Fibroblast of skin of left quadriceps (primary cell): Measurements from ENCODE around the gene PNPLA7.
"Not testable (repeated sequence)": the region's sequence is repeated elsewhere in the genome, so short reads cannot be mapped to it uniquely, and the experiment has no call there.

ENCODE experiments used
- DNase-seq, 2 experiments: peaks; one replicate each; pipeline ENCODE4 v3.0.0-alpha.2; 2013; ENCODE audit warnings: low read depth in 2 of 2

The PNPLA7 gene

GRCh38 chr9:137422604-137423513 is 127.3 kb downstream of the PNPLA7 start, which contains the start of the genes EXD3 and NOXA1:
Gene EXD3, minus strand, starts transcription at chr9:137423162. Its CDS starts 27,805 bp downstream, at chr9:137395357.
Gene NOXA1, plus strand, starts transcription at chr9:137423393. Its CDS starts 137 bp downstream, at chr9:137423530.
- DNase-seq = peak; percentile 80

- DNase-seq = no peak
Measured at GRCh38 chr9:137421838-137422603, 128.2 kb downstream of the PNPLA7 start.

- DNase-seq = no peak
Measured at GRCh38 chr9:137417161-137418021, 132.8 kb downstream of the PNPLA7 start.

GRCh38 chr9:137416563-137417151 is 133.5 kb downstream of the PNPLA7 start:
- DNase-seq = no peak

- DNase-seq = no peak
Measured at GRCh38 chr9:137416006-137416562, 134.1 kb downstream of the PNPLA7 start.

GRCh38 chr9:137415451-137415850 is 134.8 kb downstream of the PNPLA7 start:
- DNase-seq = no peak

GRCh38 chr9:137412431-137412830 is 137.8 kb downstream of the PNPLA7 start:
- DNase-seq = no peak

GRCh38 chr9:137411645-137412380 is 138.4 kb downstream of the PNPLA7 start:
- DNase-seq = peak; percentile 40 to 49

GRCh38 chr9:137411260-137411644 is 138.9 kb downstream of the PNPLA7 start:
- no peak for DNase-seq

GRCh38 chr9:137410891-137411249 is 139.3 kb downstream of the PNPLA7 start:
- DNase-seq = no peak

- not testable (repeated sequence) for DNase-seq
Measured at GRCh38 chr9:137410236-137410890, 139.8 kb downstream of the PNPLA7 start.
